ENCODE data around the gene SHISA9.

The SHISA9 gene

GRCh38 chr16:13269359-13269758 lies 368.0 kb downstream of the SHISA9 start:
- no peak for DNase-seq (ENCODE audit: low read depth in 3 of 3)

- DNase-seq (ENCODE audit: low read depth in 3 of 3) = no peak
Measured at GRCh38 chr16:13269905-13270528, 368.6 kb downstream of the SHISA9 start.

- DNase-seq (ENCODE audit: low read depth in 3 of 3) = no peak
Measured at GRCh38 chr16:13270602-13271001, 369.2 kb downstream of the SHISA9 start.

GRCh38 chr16:13289515-13289914 lies 388.1 kb downstream of the SHISA9 start:
- no peak for DNase-seq (ENCODE audit: low read depth in 3 of 3)

Measured in stimulated activated CD4-positive, alpha-beta T cell treated with anti-CD3 and anti-CD28 coated beads, TNF-alpha, amount 100 ng/mL, for 24 hours (primary cell).